HG03521 (cell line): ENCODE data around the gene NME7.
"Not testable (repeated sequence)": the region's sequence is repeated elsewhere in the genome, so short reads cannot be mapped to it uniquely, and the experiment has no call there.

Source experiments
- ATAC-seq: cut with Tn5 transposase; IDR thresholded peaks from one replicate; pipeline ENCODE4 v1.9.1; 2021; ENCODE audit warnings: mild to moderate bottlenecking, moderate library complexity; ENCODE audit not compliant: unreplicated experiment

The NME7 gene

DNA sequence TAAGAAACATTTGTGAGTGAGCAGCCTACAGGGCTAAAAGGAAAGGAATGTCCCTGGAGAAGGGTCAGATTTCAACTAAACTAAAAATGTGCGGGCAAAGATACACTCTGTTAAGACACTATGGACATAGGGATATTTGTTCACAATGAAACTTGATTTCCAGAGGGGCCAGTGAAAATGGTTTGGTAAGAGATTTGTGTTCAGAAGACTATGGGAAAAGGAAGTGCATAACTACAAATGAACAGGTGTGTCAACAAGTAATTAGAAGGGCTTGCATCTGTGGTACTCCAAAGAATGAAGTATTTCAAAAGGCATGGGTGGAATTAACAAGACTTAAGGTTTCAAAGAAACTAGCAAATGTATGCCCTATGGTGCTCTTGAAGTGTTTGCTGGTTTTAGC, 60.4 kb downstream of the NME7 start:
- no peak for ATAC-seq

DNA sequence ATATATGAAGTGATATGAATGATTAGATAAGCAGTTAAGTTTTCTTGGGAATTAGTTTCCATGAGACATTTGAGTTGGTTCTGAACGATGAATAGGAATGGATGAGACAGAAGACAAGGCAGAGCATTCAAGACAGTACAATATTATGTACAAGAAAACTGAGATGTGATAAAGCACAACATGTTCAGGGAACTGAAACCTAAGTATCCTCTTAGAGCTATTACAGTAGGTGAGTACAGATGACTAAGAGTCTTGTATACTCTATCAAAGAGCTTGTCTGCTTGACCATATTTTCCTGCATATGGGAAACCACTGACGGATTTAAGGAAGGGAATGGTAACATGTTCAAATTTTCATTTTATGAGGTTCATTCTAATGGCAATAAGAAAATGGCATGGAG, 61.6 kb downstream of the NME7 start:
- no peak for ATAC-seq

DNA sequence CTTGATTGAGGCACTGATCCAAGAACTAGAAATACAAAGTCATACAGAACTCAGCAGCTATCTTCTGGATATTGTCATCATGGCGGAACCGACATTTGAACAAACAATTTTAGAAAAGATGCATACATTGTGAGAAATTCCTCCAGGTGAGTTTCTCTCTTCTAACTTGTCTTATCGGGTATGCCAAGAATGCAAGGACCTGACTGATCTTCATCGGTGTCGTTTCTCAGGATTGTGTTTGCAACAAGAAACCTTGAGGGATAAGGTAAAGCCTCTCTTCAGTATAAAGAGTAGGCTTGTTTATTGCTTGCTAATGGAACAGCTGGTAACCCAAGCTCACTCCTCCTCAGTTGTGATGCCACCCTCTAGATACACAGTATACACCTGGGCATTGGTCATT, 62.2 kb downstream of the NME7 start:
- no peak for ATAC-seq

DNA sequence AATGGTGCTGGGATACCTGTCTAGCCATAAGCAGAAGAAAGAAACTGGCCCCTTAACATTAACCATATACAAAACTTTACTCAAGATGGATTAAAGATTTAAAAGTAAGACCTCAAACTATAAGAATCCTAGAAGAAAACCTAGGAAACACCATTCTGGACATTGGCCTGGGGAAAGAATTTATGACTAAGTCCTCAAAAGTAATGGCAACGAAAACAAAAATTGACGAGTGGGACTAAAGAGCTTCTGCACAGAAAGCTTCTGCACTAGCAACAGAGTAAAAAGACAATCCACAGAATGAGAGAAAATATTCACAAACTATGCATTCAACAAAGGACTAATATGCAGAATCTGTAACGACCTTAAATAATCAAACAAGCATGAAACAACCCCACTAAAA, 66.7 kb downstream of the NME7 start:
- no peak for ATAC-seq

DNA sequence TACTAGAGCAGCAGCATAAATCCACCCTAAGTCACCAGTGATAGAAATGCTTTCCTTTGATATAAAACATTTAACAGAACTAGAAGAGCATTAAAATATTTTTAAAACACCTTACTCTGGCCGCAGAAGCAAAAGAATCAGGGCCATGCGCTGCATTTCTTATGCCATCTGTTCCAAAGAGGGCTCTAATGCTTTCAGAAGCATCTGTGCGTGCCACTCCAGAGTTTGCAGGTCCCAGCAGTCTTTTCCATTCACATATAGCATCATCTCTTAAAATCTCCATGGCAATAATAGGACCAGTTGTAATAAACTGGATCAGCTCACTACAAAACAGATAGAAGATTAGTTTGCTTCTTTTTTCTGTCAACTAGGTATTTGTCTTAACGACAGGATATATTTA, 69.2 kb downstream of the NME7 start:
- ATAC-seq: no peak

DNA sequence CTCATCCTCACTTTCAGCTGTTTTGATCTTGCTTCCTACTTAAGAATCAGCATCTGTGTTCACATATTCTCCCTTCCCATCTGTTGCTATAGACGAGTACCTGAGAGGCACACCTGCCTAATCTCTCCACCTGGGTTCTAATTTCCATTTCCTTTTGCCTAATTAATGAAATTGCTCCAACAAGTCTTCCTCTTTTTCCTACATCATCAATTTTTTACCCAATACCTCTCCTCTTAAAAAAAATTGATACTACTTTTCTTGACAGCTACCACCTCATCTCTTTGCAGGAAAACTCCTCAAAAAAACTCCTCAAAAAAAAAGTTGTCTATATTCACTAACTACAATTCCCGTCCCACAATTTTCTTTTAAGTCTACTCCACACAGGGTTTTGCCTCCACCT, 71.8 kb downstream of the NME7 start:
- no peak for ATAC-seq

DNA sequence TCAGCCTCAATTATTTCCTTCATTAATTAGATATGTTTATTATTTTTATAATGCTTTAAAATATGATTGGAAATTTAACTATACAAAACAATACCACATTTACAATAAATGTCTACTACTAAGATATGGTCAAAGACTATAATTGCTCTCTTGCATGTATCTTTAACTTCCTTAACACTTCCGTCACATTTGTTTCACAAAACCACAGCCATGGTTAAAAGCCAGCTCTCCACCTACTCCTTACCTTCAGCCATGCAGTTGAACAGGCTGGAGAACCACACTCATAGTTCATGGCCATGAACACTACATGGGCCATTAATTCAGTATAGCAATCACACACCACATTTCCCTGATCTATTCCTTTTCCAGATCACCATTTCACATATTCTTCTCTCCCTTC, 72.2 kb downstream of the NME7 start:
- no peak for ATAC-seq

DNA sequence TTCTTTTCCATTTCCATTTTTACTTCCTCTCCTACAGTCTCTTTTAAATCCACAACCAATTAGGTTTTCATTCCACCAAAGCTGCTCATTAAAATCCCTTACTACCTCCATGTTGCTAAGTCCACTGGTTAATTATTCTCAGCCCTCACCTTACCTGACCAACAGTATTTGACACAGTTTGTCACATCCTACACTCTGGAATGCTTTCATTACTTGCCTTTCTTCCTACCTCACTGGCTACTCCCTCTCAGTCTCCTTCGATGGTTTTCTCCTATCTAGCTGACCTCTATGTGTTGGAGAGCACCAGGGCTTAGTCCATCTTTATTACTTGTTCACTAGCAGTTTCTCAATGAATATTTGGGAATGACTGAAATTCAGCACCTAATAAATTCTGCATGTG, 78.6 kb downstream of the NME7 start:
- no peak for ATAC-seq

DNA sequence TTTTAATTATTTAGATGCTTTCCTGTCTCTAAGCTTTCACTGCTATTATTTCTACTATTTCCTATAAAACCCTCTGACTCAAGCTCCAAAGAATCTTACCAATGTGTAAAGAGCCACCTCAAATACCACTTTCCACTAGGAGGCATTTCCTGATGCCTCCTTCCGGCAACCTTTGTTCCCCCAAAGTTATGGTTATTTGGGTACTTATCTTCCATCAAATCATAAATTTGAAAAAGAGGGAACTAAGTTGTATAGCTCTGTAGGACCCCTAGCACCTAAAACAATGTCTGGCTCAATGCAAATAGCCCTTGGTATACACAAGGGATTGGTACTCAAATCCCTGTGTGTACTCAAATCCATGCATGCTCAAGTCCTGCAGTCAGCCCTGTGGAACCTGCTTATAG, 79.6 kb downstream of the NME7 start:
- no peak for ATAC-seq

DNA sequence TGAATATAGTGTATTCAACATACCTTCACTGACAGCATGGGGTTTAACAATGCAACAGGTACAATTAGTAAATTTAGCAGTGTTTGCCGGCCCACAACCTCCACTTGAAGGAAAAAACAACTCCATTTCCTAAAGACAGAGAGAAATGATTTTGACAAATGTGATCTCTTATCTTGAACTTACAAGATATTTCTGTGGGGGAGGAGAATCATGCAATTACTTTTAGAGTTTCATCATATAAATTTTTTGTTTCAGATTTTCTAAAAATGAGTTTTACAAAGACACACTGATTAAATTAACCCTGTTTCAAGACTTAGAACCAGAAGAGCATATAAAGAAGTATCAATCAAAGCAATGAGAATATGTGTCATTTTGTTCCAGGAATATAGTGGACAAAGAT, 80.3 kb downstream of the NME7 start:
- ATAC-seq: no peak

DNA sequence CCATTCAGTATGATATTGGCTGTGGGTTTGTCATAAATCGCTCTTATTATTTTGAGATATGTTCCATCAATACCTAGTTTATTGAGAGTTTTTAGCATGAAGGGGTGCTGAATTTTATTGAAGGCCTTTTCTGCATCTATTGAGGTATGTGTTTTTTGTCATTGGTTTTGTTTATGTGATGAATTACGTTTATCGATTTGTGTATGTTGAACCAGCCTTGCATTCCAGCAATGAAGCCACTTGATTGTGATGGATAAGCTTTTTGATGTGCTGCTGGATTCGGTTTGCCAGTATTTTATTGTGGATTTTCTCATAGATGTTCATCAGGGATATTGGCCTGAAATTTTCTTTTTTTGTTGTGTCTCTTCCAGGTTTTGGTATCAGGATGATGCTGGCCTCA, 86.0 kb downstream of the NME7 start:
- not testable (repeated sequence) for ATAC-seq

DNA sequence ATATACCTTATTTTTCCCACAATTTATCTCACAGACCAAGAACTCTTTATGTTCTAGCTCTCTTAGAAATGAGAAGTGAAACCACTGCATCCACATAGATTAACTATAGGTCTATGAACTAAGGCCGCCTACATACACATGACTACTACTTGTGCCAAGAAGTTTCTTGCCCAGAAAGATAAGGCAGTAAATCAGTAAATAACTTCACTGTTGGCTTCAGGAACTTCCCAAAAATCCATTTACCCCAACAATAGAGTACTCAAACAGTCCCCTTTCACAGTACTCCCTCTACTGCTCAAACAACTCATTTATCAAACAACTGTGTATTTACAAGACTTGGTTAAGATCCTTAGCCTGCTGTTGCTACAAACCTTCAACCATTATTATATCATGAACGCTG, 96.5 kb downstream of the NME7 start:
- ATAC-seq: no peak

DNA sequence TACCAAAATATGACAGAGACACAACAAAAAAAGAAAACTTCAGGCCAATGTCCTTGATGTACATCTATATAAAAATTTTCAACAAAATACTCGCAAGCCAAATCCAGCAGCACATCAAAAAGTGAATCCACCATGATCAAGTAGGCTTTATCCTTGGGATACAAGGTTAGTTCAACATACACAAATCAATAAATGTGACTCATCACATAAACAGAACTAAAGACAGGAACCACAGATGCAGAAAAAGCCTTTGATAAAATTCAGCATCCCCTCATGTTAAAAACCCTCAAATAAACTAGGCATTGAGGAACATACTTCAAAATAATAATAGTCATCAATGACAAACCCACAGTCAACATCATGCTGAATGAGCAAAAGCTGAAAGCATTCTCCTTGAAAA, 101.5 kb downstream of the NME7 start:
- no peak for ATAC-seq

DNA sequence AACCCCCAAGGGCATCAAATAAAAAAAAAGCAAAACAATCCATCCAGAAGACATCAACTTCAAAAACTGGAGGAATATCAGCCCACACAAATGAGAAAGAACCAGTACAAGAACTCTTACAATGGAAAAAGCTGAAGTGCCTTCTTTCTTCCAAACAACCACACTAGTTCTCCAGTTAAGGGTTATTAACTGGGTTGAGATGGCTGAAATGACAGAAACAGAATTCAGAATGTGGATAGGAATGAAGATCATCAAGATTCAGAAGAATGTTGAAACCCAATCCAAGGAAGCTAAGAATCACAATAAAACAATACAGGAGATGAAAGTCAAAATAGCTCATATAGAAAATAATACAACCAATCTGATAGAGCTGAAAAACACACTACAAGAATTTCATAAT, 104.5 kb downstream of the NME7 start:
- ATAC-seq: no peak

DNA sequence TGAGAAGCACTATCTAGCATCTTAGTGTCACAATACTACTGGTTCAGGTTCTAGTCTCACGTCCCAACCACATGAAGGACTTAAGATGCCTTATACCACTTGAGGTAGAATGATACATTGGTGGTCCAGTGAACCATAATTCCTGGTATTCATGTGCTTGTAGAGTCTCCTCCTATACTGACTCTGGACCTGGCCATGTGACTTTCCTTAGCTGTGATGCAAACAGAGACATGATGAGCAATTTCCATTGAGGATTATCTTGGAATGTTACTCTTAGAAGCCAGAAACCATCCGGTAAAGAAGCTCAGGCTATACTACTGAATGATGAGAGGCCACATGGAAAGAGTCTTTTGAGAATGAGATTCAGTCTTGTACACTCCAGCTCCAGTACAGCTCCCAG, 105.7 kb downstream of the NME7 start:
- no peak for ATAC-seq

DNA sequence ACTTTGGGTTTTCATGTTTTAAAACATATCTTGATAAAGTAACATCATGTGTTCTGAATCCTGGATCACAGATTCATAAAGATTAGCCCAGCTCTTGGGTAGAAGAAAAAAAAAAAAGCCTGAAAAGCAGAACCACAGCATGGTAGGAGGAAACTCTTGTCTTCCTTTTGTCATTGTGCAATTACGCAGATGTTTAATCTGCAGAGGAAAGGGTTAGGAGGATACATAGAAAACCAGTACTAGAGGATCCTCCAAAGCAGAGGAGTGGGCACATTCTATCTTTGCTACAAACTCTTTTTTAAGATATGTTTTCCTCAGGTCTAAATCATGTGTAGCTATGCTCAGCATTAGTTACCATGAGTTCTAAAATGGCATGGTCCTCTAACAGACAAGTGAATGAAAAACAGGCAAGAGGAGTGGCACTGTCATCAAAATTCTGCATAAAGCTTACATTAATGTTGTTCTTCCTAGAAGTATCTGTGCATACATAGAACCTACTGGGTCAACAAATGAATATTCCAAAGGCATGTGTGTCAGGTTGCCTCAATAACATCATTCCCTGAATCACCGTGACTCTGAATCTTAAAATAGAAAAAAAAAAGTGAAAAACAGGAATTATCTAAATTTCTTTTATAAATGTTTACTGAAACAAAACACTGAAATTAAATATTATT, 107.0 kb downstream of the NME7 start:
- ATAC-seq: no peak

DNA sequence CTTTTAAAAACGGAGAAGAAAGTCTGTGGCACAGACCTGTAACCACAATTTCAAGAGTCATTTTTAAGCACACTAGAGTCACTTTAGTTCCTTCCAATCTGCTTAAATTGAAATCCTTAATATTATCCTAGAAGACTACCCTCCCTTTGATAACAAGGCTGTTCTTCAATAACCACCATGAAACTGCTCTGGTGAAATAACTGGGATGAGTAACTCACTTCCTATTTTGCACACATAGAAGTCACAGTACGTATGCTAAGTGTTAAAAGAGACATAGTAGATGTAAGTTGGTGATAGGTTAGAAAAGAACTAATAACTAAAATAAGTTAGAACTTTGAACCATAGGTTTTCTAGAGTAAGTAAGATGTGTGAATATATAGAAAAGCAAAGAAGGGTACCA, 107.8 kb downstream of the NME7 start:
- no peak for ATAC-seq

DNA sequence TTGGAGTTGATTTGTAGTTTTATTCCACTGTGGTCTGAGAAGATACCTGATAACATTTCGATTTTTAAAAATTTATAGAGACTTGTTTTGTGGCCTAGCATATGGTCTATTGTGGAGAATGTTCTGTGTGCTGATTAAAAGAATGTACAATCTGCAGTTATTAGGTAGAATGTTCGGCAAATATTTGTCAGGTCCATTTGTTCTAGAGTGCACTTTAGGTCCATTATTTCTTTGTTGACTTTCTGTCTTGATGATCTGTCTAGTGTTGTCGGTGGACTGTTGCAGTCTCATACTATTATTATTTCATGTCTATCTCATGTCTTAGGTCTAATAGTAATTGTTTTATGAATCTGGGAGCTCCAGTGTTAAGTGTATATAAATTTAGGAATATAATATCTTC, 116.8 kb downstream of the NME7 start:
- no peak for ATAC-seq

DNA sequence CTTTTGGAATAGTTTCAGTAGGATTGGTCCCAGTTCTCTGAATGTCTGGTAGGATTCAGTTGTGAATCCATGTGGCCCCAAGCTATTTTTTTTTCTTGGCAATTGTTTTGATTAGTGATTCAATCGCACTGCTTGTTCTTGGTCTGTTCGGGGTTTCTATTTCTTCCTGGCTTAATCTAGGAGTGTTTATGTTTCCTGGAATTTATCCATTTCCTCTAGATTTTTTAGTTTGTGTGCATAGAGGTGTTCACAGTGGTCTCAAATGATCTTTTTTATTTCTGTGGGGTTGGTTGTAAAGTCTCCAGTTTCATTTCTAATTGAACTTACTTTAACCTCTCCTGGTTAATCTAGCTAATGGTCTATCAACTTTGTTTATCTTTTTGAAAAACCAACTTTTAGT, 117.6 kb downstream of the NME7 start:
- no peak for ATAC-seq

DNA sequence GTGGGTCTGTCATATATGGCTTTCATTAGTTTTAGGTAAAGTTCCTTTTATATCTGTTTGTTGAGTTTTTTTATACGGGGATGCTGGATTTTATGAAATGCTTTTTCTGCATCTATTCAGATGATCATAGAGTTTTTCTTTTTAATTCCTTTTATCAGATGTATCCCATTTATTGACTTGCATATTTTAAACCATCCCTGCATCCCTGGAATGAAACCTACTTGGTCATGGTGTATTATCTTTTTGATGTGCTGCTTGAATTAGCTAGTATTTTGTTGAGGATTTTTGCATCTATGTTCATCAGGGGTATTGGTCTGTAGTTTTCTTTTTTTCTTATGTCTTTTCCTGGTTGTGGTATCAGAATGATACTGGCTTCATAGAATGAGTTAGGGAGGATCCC, 118.0 kb downstream of the NME7 start:
- no peak for ATAC-seq

DNA sequence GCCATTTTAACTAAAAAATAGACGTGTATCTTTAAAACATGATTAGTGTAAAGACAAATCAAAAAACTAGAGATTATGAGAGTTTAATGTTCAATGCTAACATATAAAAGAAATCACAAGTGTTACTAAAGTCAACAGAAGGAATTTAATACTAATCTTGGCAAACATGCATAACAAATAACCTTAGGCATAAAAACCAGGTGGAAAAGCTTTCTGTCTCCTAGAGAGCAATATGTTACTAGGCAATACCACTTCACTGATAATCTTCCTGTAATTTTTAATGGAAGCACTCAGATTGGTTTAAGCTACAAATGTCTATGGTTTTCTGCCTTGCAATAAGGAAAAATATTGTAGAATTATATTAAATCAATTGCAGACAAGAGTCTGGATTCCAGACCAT, 121.9 kb downstream of the NME7 start:
- no peak for ATAC-seq

DNA sequence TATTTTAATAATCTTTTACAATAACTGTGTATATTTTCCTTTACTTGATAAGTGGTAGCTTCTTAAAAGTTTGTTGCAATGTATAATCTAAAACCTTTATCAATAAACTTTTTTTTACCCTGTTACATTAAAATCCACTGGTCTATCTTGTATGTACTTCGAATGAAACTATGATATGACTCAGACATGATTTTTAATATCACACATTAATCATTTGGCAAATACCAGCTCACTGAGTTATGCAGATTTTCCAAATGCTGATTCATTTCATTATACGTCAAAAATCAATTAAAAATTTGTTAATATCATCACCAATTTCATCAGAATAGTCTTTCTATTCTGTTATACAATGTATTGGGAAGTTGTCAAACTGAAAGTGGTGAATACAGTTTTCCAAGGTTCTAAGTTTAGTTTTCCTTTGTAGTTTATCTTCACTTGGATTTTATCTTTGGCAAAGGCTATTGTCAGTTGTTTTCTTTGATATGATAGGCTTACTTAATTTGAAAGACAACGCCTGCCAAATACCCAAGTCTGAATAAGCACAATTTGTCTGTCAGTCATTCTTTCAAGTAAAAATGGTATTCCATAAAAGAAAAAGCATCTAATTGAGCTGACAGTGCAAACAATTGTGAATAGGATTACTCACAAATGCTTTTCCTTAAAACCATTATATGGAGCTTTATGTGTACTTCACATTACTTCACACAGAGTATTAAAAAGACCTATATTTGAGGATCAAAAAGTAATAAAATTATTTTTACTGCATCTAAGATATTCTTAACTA, 127.0 kb downstream of the NME7 start:
- no peak for ATAC-seq

DNA sequence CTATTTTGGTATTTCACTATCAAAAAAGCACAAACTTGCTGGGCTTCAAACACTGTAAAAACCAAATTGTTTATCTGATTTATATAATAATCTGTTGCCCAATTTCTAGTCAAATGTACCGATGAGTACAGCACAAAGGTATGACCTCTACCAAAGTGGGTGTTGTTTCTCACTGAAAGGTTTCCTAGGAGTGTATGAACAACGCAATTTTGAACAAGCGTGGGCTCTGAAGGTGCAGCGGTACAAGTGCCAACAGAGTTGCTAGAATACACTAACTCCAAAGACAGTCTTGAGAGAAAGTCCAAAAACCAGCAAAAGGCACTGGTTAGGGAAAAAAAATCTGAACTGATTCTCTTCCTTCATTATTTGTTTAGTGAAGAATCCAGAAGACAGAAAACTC, 130.7 kb downstream of the NME7 start:
- no peak for ATAC-seq
